OCI-LY7 (cell line): ENCODE measurements around the gene UNC13B.

Source experiments
- CTCF ChIP-seq: fragments of 200-600 bp; sonication (generic); conservative IDR thresholded peaks from 2 replicates; pipeline ENCODE4 v1.5.1; 2014; ENCODE audit warnings: mild to moderate bottlenecking, antibody characterized with exemption, low read length, moderate library complexity, mixed read lengths
- EZH2phosphoT487 ChIP-seq: fragments of 200-600 bp; sonication (generic); IDR thresholded peaks from 2 replicates; pipeline ENCODE4 v1.6.1; 2018; ENCODE audit warnings: low read depth, borderline replicate concordance, mild to moderate bottlenecking, mixed run types, antibody characterized with exemption, low read length, moderate library complexity, mixed read lengths

- no peak for TF ChIP-seq CTCF
- no peak for TF ChIP-seq EZH2phosphoT487
Observed at GRCh38 chr9:35115680-35116538, 45.9 kb upstream of the UNC13B start, which contains the start of gene ATOSB.
